ENCODE measurements around the gene ATF3. TPM values are rescaled to one million over a fixed set of nuclear protein-coding genes. Genes with fewer than 3 reads are reported as not detected.
A peak's percentile ranks its signal among the peaks of the same experiment; 100 is the strongest.

ATF3 gene
- total RNA-seq, 1 donor from 2014 or later, result 16.8 TPM

DNA sequence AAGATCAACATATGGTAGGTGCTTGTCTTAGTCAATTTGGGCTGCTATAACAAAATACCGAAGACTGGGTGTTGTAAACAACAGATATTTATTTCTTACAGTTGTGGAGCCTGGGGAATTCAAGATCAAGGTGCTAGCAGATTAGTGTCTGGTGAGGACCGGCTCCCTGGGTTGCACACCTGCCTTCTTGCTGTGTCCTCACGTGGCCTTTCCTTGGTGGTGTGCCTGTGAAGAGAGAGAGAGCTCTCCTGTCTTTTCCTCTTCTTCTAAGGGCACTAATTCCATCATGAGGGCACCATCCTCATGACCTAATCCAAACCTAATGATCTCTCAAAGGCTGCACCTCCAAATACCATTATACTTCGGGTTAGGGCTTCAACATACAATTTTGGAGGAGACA lies 45.8 kb upstream of the ATF3 start:
- H3K27ac Mint-ChIP-seq, result no peak overlapping the region
- intact Hi-C loops (cut with micrococcal nuclease), result no loop called here
- peaks cover 4% of the 10 kb centered on the region for H3K9me3 Mint-ChIP-seq
- CTCF ChIA-PET, result no interaction called here
- POLR2A ChIA-PET, result no interaction called here
- no peaks in the 10 kb centered on the region for H3K36me3 Mint-ChIP-seq (ENCODE audit: low read depth)
- no peak overlapping the region for H3K4me3 Mint-ChIP-seq
- peaks cover 43% of the 10 kb centered on the region for H3K4me1 Mint-ChIP-seq
- no peak for DNase-seq
- H3K27me3 Mint-ChIP-seq, result no peaks in the 10 kb centered on the region
- no peak for ATAC-seq (ENCODE audit: low read depth)
- TF ChIP-seq, protein P1, sequence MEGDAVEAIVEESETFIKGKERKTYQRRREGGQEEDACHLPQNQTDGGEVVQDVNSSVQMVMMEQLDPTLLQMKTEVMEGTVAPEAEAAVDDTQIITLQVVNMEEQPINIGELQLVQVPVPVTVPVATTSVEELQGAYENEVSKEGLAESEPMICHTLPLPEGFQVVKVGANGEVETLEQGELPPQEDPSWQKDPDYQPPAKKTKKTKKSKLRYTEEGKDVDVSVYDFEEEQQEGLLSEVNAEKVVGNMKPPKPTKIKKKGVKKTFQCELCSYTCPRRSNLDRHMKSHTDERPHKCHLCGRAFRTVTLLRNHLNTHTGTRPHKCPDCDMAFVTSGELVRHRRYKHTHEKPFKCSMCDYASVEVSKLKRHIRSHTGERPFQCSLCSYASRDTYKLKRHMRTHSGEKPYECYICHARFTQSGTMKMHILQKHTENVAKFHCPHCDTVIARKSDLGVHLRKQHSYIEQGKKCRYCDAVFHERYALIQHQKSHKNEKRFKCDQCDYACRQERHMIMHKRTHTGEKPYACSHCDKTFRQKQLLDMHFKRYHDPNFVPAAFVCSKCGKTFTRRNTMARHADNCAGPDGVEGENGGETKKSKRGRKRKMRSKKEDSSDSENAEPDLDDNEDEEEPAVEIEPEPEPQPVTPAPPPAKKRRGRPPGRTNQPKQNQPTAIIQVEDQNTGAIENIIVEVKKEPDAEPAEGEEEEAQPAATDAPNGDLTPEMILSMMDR (IDR thresholded peaks at IDR 0.05), result no peak

DNA sequence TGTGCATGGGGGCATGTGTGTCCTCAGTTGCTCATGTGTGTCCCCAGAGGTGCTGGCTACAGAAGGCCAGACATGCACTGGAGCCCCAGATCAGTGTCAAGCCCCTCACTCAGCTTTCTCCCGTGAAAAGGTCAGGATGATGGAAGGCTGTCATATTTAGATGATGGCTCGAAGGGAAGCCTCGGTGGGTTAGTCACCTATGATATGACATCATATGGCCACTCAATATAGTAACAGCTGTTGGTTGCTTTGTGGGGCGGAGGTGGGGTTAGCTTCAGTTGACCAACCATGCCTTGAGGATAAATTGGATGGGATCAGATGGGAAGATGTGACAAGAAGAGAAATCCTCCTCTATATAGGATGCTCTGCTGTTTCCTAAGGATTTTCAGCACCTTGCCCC lies 43.5 kb upstream of the ATF3 start:
- TF ChIP-seq, protein P1 (IDR thresholded peaks at IDR 0.05), result no peak
- CTCF ChIA-PET, result no interaction called here
- POLR2A ChIA-PET, result interaction anchor here (3.9 kb wide), 1 partner anchor 43 kb away, joined by 70 read pairs; the partner anchor contains the start of gene ATF3
- Mint-ChIP-seq H3K27me3 (no peaks in the 10 kb centered on the region), H3K9me3 (peaks cover 4% of the 10 kb centered on the region), H3K36me3 (ENCODE audit: low read depth) (no peaks in the 10 kb centered on the region), H3K4me3 (peak overlapping the region; percentile 11), H3K4me1 (peaks cover 33% of the 10 kb centered on the region), H3K27ac (peak overlapping the region; percentile 57)
- intact Hi-C loops (cut with micrococcal nuclease), result no loop called here
- DNase-seq (no peak), ATAC-seq (ENCODE audit: low read depth) (no peak)

DNA sequence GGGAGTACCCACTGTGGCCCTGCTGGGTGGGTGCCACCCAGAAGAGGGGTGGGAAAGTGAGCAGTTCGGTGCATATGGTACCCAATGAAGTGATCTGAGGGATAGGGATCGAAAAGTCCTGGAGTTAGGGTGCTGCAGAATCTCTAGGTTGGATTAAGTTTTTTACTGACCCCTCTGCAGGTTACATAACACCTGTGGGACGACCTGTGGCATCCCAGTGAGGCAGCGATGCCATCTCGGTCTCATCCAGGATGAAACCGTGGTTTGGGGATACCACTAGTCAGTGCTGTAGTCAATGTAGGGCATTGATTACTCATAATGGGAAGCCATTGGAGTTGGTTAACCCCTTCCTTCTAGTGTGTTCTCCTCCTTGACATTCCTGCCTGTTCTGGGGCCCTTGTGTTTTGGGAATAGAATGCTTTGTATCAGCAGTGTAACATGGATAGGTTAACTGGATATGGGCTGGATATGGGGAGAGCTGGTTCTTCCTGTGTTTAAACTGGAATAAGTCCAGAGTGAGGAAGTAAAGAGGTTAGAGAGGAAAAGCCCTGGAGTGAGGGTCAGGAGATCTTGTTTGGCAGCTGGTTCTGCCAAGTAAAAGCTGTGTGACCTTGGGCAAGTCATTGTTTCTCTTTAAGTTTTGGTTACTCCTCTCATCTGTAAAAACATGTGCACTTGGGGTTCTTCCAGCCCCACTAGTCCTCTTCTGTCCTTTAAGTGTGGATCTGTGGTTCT lies 42.8 kb upstream of the ATF3 start:
- Mint-ChIP-seq H3K4me1 (peaks cover 34% of the 10 kb centered on the region), H3K36me3 (ENCODE audit: low read depth) (no peaks in the 10 kb centered on the region), H3K27me3 (no peaks in the 10 kb centered on the region), H3K4me3 (peak overlapping the region; percentile 88), H3K27ac (peak overlapping the region; percentile 86), H3K9me3 (peaks cover 4% of the 10 kb centered on the region)
- TF ChIP-seq, protein P1 (IDR thresholded peaks at IDR 0.05), result no peak
- ATAC-seq (ENCODE audit: low read depth) (no peak), DNase-seq (no peak)
- intact Hi-C loops (cut with micrococcal nuclease), result loop anchor here (2.0 kb wide), 1 partner anchor 65 kb away; no protein-coding TSS in a partner anchor
- CTCF ChIA-PET, result interaction anchor here (0.8 to 2.5 kb wide), 2 partner anchors 76 to 89 kb away, joined by 3 to 9 read pairs; no protein-coding TSS in a partner anchor
- POLR2A ChIA-PET, result interaction anchor here (0.5 to 3.9 kb wide), 7 partner anchors 7 to 298 kb away, joined by 3 to 70 read pairs (median 7); partner anchors contain the start of gene ATF3

DNA sequence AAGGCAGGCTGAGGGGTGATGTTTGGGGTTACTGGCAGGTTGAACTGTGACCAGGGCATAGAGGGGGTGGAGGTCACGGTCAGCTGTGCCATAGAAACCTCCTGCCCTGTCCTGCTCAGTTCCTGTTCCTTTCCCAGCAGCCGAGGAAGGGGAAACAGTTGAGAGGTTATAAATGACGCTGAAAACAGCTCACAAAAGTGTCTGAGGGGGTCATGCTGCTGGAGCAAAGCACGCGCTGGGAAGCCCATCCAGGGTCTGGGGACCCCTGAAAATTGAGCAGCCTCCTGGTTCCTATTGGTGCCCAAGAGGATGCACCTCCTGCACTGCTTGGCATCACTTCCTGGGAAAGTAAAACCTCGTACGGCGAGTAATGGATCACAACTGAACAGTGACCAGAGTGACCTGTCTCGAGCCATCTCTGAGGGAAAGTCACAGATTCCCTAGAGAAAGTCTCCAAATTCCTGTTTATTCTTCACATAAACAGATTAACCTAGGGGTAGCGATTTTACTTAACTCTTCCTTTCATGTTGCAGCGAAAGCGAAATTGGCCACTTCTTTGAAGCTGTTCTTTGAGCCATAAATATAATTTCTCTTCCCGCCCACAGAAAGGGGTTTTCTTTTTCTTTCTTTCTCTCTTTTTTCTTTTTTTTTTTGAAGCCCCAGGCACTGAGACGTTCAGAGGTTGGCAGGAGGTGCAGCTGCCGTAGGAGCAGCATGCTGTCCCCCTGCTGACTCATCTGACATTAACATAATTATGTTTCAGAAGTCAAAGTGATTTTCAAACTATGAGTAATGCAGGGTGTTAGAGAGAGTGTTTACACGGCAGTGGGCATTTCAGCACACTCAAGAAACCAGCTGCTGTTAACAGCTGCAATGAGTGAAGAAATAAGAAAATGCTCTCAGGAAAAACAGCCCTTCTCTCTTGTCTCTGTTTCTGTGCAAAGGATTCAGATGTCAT lies 41.8 kb upstream of the ATF3 start:
- ChIA-PET CTCF (interaction anchor here (0.8 to 2.5 kb wide), 5 partner anchors 8 to 90 kb away, joined by 3 to 9 read pairs (median 3); partner anchors contain the start of gene ATF3), POLR2A (interaction anchor here (0.5 to 3.9 kb wide), 17 partner anchors 8 to 1307 kb away, joined by 3 to 70 read pairs (median 5); partner anchors contain the start of gene ATF3)
- DNase-seq (no peak), ATAC-seq (ENCODE audit: low read depth) (peak; percentile 98)
- Mint-ChIP-seq H3K4me3 (peak overlapping the region; percentile 88), H3K36me3 (ENCODE audit: low read depth) (no peaks in the 10 kb centered on the region), H3K27ac (peak overlapping the region; percentile 86), H3K27me3 (no peaks in the 10 kb centered on the region), H3K4me1 (peaks cover 34% of the 10 kb centered on the region), H3K9me3 (peaks cover 4% of the 10 kb centered on the region)
- TF ChIP-seq, protein P1 (IDR thresholded peaks at IDR 0.05), result no peak
- intact Hi-C loops (cut with micrococcal nuclease), result loop anchor here (1.0 to 2.0 kb wide), 6 partner anchors 8 to 90 kb away; partner anchors contain the start of gene ATF3

Data from activated B cell treated with CpG ODN at 0.5 μM for 24 hours (primary cell).